Keratinocyte (primary cell): ENCODE results near the gene SINHCAF. TPM values are rescaled to one million over a fixed set of nuclear protein-coding genes. Genes with fewer than 3 reads are reported as not detected.

Source experiments
- DNase-seq: peaks from one replicate; pipeline ENCODE4 v3.0.0-alpha.2; 2011; ENCODE audit warnings: low read depth, missing footprints, low spot score
- FAIRE-seq: peaks from 2 replicates; lab custom pipeline; 2011; peaks lifted over from hg19 to GRCh38; lab: Jason Lieb, UNC
- H2AFZ ChIP-seq: 2 replicates; pipeline ENCODE4 v1.6.0; 2012; ENCODE audit warnings: low read length, control low read depth, inconsistent platforms; ENCODE audit not compliant: control insufficient read depth
- H3K27ac ChIP-seq: 2 replicates; pipeline ENCODE4 v1.5.1; 2011; ENCODE audit warnings: low read length; ENCODE audit not compliant: control insufficient read depth, insufficient read depth
- H3K27me3 ChIP-seq: 3 replicates; pipeline ENCODE4 v1.6.0; 2011; ENCODE audit warnings: low read length; ENCODE audit not compliant: control insufficient read depth, insufficient read depth; ENCODE audit errors: extremely low read depth
- H3K36me3 ChIP-seq, 2 experiments: 2 replicates in 1 of 2; 3 replicates in 1 of 2; pipeline ENCODE4 v1.5.1; 2011; ENCODE audit warnings: low read length in 2 of 2, mild to moderate bottlenecking in 1 of 2; ENCODE audit not compliant: control insufficient read depth in 2 of 2, insufficient read depth in 2 of 2; ENCODE audit errors: extremely low read depth in 1 of 2
- H3K4me1 ChIP-seq: 3 replicates; pipeline ENCODE4 v1.5.1; 2011; ENCODE audit warnings: low read length; ENCODE audit not compliant: control insufficient read depth, insufficient read depth; ENCODE audit errors: extremely low read depth
- H3K4me2 ChIP-seq: 3 replicates; pipeline ENCODE4 v1.6.0; 2011; ENCODE audit warnings: low read depth, low read length; ENCODE audit not compliant: control insufficient read depth, insufficient read depth; ENCODE audit errors: extremely low read depth
- H3K4me3 ChIP-seq, 3 experiments: fragments of 200-600 bp in 1 of 3; sonication (generic) in 1 of 3; 2 replicates in 2 of 3; 3 replicates in 1 of 3; pipeline ENCODE4 v1.5.1; 2011 to 2016; ENCODE audit warnings: low read length in 3 of 3, mild to moderate bottlenecking in 3 of 3, control low read depth in 2 of 3, inconsistent platforms in 1 of 3, low read depth in 1 of 3, mixed read lengths in 1 of 3, mixed run types in 1 of 3, moderate library complexity in 1 of 3; ENCODE audit not compliant: control insufficient read depth in 2 of 3, insufficient read depth in 2 of 3; ENCODE audit errors: extremely low read depth in 1 of 3
- H3K79me2 ChIP-seq: 2 replicates; pipeline ENCODE4 v1.6.0; 2012; ENCODE audit warnings: low read length; ENCODE audit not compliant: control insufficient read depth, insufficient read depth
- H3K9ac ChIP-seq: 3 replicates; pipeline ENCODE4 v1.6.0; 2011; ENCODE audit warnings: low read length; ENCODE audit not compliant: control insufficient read depth, insufficient read depth; ENCODE audit errors: extremely low read depth
- H3K9me1 ChIP-seq: 3 replicates; pipeline ENCODE4 v1.6.0; 2011; ENCODE audit warnings: low read length; ENCODE audit not compliant: control insufficient read depth, insufficient read depth; ENCODE audit errors: extremely low read depth
- H3K9me3 ChIP-seq: 2 replicates; pipeline ENCODE4 v1.5.1; 2012; ENCODE audit warnings: low read depth, low read length; ENCODE audit not compliant: control insufficient read depth
- H4K20me1 ChIP-seq: 3 replicates; pipeline ENCODE4 v1.6.0; 2011; ENCODE audit warnings: low read length; ENCODE audit not compliant: control insufficient read depth, insufficient read depth; ENCODE audit errors: extremely low read depth
- CTCF ChIP-seq, 3 experiments: IDR thresholded peaks in 1 of 3; conservative IDR thresholded peaks in 1 of 3; optimal IDR thresholded peaks in 1 of 3; 2 replicates in 2 of 3; 3 replicates in 1 of 3; pipeline versions ENCODE3 to v1.5.1; 2011; ENCODE audit warnings: low read length in 3 of 3, mild to moderate bottlenecking in 3 of 3, moderate library complexity in 2 of 3, control low read depth in 1 of 3, inconsistent platforms in 1 of 3; ENCODE audit not compliant: insufficient read depth in 2 of 3; ENCODE audit errors: extremely low read depth in 1 of 3
- EZH2 ChIP-seq: IDR thresholded peaks from one replicate; pipeline ENCODE4 v1.6.1; 2012; ENCODE audit warnings: inconsistent platforms, mild to moderate bottlenecking, low read length, moderate library complexity
- dilution Hi-C: fragments of 300-500 bp; cut with MboI; formaldehyde crosslinking; loops from one replicate; pipeline ENCODE4 v1.7.0; 2020; ENCODE audit warnings: low sequenced_read_pairs; ENCODE audit not compliant: extremely low pct_ligation_motif_present
- polyA plus RNA-seq, 5 experiments: library from polyadenylated mRNA; depleted of rRNA in 3 of 5; stranded (reverse) in 3 of 5; stranded (forward) in 1 of 5; unstranded in 1 of 5; fragments of >200 nt; gene quantifications; 1 replicate in 1 of 5; 2 replicates in 3 of 5; 3 replicates in 1 of 5; pipeline versions ENCODE4 v1.2.1 to v1.2.3, GENCODE V29; 2011 to 2012; ENCODE audit warnings: missing spikeins in 2 of 5, low read depth in 1 of 5, low replicate concordance in 1 of 5

Gene SINHCAF
- polyA plus RNA-seq, 1 donor (not counting 4 experiments of a cell fraction or from before 2014, with no cell fraction given): 57.4 TPM

- FAIRE-seq (no peak), DNase-seq (no peak)
- Histone ChIP-seq H3K79me2 (peaks cover 54% of the 10 kb centered on the region), H3K4me1 (peaks cover 23% of the 10 kb centered on the region), H3K27me3 (no peaks in the 10 kb centered on the region), H3K9ac (peak overlapping the region; percentile 94), H2AFZ (peak overlapping the region; percentile 77), H3K36me3 (no peaks in the 10 kb centered on the region), H3K9me3 (no peaks in the 10 kb centered on the region), H3K4me2 (peak overlapping the region; percentile 96), H3K9me1 (no peaks in the 10 kb centered on the region), H3K4me3 (peak overlapping the region; percentile 77 to 99 (median 85)), H3K27ac (peak overlapping the region; percentile 92), H4K20me1 (peaks cover 9% of the 10 kb centered on the region)
- TF ChIP-seq EZH2 (no peak), CTCF (optimal IDR thresholded peaks at IDR 0.05 in 1 of 3, IDR thresholded peaks at IDR 0.05 in 1 of 3, conservative IDR thresholded peaks at IDR 0.05 in 1 of 3; ENCODE audit: extremely low read depth in 1 of 3, insufficient read depth in 2 of 3, low read length in 3 of 3) (no peak)
- dilution Hi-C loops: no loop called here
Observed at GRCh38 chr12:31325524-31325875, 450 bp downstream of the SINHCAF start.

- Histone ChIP-seq H3K9me3 (no peaks in the 10 kb centered on the region), H3K9ac (peak overlapping the region; percentile 94), H3K79me2 (peaks cover 59% of the 10 kb centered on the region), H3K27me3 (no peaks in the 10 kb centered on the region), H2AFZ (peak overlapping the region; percentile 77), H4K20me1 (peaks cover 9% of the 10 kb centered on the region), H3K36me3 (no peaks in the 10 kb centered on the region), H3K4me1 (peaks cover 23% of the 10 kb centered on the region), H3K4me3 (peak overlapping the region; percentile 77 to 99 (median 85)), H3K27ac (peak overlapping the region; percentile 92), H3K9me1 (no peaks in the 10 kb centered on the region), H3K4me2 (peak overlapping the region; percentile 96)
- FAIRE-seq: no peak
- dilution Hi-C loops: no loop called here
- TF ChIP-seq CTCF (optimal IDR thresholded peaks at IDR 0.05 in 1 of 3, IDR thresholded peaks at IDR 0.05 in 1 of 3, conservative IDR thresholded peaks at IDR 0.05 in 1 of 3; ENCODE audit: extremely low read depth in 1 of 3, insufficient read depth in 2 of 3, low read length in 3 of 3) (no peak), EZH2 (no peak)
- DNase-seq: no peak
Observed at GRCh38 chr12:31324845-31325523, 966 bp downstream of the SINHCAF start.
